IgD-negative memory B cell (primary cell): ENCODE results near the gene ARF1. TPM values are rescaled to one million over a fixed set of nuclear protein-coding genes. Genes with fewer than 3 reads are reported as not detected.

Experiments
- H3K27ac Mint-ChIP-seq, 3 donors: one replicate each; pipeline ENCODE4 v1.8.0; 2020 to 2022; ENCODE audit warnings: mild to moderate bottlenecking in 3 of 3, mixed read lengths in 3 of 3, moderate library complexity in 1 of 3
- H3K27me3 Mint-ChIP-seq: one replicate; pipeline ENCODE4 v1.8.0; 2021; ENCODE audit warnings: mixed read lengths
- H3K36me3 Mint-ChIP-seq: one replicate; pipeline ENCODE4 v1.8.0; 2020; ENCODE audit warnings: mild to moderate bottlenecking, mixed read lengths
- H3K4me1 Mint-ChIP-seq, 3 donors: one replicate each; pipeline ENCODE4 v1.8.0; 2020 to 2022; ENCODE audit warnings: mixed read lengths in 3 of 3, mild to moderate bottlenecking in 1 of 3
- H3K4me3 Mint-ChIP-seq, 4 donors: one replicate each; pipeline ENCODE4 v1.8.0; 2020 to 2022; ENCODE audit warnings: mild to moderate bottlenecking in 4 of 4, mixed read lengths in 4 of 4, moderate library complexity in 3 of 4
- H3K9me3 Mint-ChIP-seq, 3 donors: one replicate each; pipeline ENCODE4 v1.8.0; 2020 to 2021; ENCODE audit warnings: mixed read lengths in 3 of 3, mild to moderate bottlenecking in 1 of 3
- polyA plus RNA-seq: library from polyadenylated mRNA; unstranded; fragments of 300-500 nt; fragmentation: Illumina TruSeq; gene quantifications from one replicate; pipeline ENCODE4 v1.2.3, GENCODE V29; 2021

The ARF1 gene
- polyA plus RNA-seq, 1 donor from 2014 or later: 428 TPM

DNA sequence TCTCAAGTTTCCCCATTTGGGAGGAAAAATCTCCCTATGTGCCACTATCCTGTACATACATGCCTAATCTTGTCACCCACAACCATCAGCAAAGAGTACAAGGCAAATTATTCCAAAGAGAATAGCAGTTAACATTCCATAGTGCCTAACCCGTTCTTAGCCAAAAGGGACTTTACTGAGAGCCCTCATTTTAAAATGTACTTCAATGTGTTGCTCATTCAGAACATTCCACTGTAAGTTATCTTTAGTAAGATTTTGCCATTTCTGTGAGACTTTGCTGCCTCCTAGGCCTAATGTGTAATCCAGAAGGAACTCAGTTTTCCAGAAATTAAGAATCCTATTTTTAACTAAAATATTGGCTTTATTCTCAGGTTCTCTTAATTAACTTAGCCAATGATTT lies 37.8 kb downstream of the ARF1 start:
- Mint-ChIP-seq H3K4me1 (peaks cover 0 to 9% (median 4%) of the 10 kb centered on the region in 3 donors), H3K36me3 (peaks cover 4% of the 10 kb centered on the region), H3K27me3 (no peaks in the 10 kb centered on the region), H3K4me3 (no peak overlapping the region), H3K9me3 (no peaks in the 10 kb centered on the region), H3K27ac (peak overlapping the region in 1 of 3 donors; percentile 58)

DNA sequence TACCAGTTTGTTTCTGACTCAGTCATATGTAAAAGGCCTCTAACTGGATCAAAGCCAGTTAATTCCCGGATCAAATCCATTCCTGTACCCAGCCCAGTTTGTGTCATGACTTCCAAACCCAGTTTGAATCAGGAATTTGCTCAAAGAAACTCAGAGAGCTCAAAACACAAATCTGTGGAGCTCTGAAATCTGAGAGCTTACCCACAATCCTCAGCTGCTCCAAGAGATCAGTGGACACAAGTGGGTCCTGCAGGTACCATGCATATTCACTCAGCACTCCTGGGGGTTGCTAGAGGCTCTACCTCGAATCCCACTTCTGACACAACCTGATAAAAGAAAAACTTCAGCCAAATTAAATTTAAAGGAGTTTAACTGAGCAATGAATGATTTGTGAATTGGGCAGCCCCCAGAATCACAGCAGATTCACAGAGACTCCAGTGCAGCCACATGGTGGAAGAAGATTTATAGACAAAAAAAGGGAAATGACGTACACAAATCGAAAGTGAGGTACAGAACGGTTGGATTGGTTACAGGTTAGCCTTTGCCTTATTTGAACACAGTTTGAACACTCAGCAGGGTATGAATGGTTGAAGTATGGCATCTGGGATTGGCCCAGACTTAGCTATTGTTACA lies 38.5 kb downstream of the ARF1 start:
- H3K27ac Mint-ChIP-seq: no peak overlapping the region
- H3K36me3 Mint-ChIP-seq: peaks cover 4% of the 10 kb centered on the region
- no peaks in the 10 kb centered on the region for H3K27me3 Mint-ChIP-seq
- peaks cover 0 to 10% (median 4%) of the 10 kb centered on the region in 3 donors for H3K4me1 Mint-ChIP-seq
- H3K4me3 Mint-ChIP-seq: peak overlapping the region in 2 of 4 donors; percentile 6 to 24
- H3K9me3 Mint-ChIP-seq: no peaks in the 10 kb centered on the region

DNA sequence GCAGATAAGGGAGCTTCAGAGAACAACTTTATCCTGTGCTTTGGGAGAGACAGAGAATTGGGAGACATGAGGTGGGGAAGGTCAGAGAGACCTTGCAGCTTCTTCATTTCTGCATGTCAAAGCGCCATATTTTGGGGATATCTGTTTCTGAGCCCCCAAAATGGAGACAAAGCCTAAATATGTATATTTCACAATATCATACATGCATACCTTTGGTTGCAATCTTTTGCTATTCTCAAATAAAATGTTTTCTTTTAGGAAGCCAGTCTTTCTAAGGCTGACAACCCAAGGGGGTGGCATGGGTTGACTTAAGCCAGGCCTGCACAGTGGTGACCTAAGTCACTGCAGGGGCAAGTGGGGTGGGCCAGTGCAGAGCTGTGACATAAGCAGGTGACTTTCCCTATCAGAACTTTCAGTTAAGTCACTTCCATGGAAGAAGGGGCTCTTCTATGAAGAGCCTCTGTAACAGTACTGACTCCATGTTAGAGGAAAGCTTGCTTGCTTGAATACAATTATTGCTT lies 40.5 kb downstream of the ARF1 start:
- no peaks in the 10 kb centered on the region for H3K27me3 Mint-ChIP-seq
- H3K4me3 Mint-ChIP-seq: no peak overlapping the region
- no peak overlapping the region for H3K27ac Mint-ChIP-seq
- H3K4me1 Mint-ChIP-seq: peaks cover 0 to 10% (median 4%) of the 10 kb centered on the region in 3 donors
- H3K9me3 Mint-ChIP-seq: no peaks in the 10 kb centered on the region
- peaks cover 3% of the 10 kb centered on the region for H3K36me3 Mint-ChIP-seq

DNA sequence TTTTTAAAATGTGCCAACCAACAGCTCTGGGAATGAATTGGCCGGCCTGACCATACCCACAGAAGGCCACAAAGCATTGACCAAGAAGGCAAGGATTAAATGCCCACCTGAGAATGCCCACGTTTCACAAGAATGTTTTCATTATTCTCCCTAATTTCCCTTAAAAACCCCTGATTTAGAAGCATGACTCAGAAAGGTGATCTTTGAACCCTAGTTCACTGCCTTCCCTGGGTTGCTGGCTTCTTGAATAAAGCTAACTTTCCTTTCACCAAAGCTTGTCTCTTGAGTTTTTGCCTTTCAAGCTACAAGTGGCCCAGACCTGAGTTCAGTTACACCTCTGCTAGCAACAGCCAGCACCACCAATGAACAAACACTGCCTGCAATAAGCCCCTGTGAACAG lies 41.0 kb downstream of the ARF1 start:
- Mint-ChIP-seq H3K27ac (no peak overlapping the region), H3K27me3 (no peaks in the 10 kb centered on the region), H3K4me3 (no peak overlapping the region), H3K4me1 (peaks cover 0 to 10% (median 4%) of the 10 kb centered on the region in 3 donors), H3K9me3 (no peaks in the 10 kb centered on the region), H3K36me3 (peaks cover 1% of the 10 kb centered on the region)

DNA sequence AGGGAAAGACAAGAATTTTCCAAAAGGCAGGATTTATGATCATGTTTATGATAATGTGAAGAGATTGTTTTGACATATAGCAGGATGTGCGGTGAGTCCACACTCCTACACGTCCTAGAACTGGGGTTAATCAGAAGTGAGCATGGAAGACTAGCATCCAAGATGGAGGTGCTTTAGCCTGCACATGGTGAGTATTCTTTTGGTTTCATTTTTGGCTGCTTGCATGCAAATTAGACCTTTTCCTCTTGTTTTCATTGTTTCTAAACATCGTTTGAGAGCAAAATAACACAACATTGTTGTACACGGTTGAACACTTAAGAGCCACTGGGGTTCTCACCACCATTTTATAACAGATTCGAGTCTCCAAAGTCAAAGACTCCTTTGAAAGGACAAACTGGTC lies 42.7 kb downstream of the ARF1 start:
- H3K36me3 Mint-ChIP-seq: no peaks in the 10 kb centered on the region
- H3K9me3 Mint-ChIP-seq: no peaks in the 10 kb centered on the region
- no peak overlapping the region for H3K4me3 Mint-ChIP-seq
- H3K27me3 Mint-ChIP-seq: peaks cover under 1% of the 10 kb centered on the region
- no peak overlapping the region for H3K27ac Mint-ChIP-seq
- H3K4me1 Mint-ChIP-seq: peaks cover 0 to 10% (median 4%) of the 10 kb centered on the region in 3 donors

DNA sequence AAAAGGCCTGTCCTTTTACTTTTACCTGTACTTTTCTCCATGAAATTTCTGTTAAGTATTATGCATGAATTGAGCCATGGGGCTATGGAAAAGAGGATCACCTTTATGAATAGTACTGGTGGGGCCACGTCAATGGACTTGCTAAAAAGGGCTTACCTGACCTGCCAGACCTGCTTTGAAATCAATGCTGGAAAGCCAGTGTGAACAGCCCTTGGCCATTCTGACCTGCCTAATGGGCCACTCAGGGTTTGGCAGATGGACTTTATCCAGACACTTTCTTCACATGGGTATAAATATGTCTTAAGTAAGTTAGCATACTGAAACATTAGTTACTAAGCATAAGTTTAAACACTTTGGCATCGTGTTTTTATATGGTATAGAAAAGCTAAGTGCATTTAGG lies 49.3 kb downstream of the ARF1 start:
- Mint-ChIP-seq H3K27me3 (peaks cover 7% of the 10 kb centered on the region), H3K4me1 (peaks cover 3 to 6% (median 5%) of the 10 kb centered on the region in 3 donors), H3K36me3 (no peaks in the 10 kb centered on the region), H3K9me3 (no peaks in the 10 kb centered on the region), H3K4me3 (peak overlapping the region in 1 of 4 donors; percentile 58), H3K27ac (no peak overlapping the region)

DNA sequence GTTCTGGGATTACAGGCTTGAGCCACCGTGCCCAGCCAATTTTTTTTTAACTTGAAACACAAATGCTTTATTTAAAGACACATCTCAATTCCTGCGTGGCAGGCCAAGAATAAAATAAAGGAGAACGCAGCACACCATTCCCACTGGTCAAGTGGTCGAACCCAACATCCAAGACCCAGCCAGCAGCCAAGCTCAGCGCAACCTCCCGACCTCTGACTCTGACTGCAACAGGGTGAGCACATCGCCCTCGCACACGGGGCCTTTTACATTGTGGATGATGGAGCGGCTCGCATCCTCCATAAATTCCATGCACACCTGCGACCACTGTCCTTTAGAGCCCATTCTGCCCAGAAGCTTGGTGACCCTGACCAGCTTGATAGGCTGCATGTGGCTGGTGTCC lies 52.1 kb downstream of the ARF1 start:
- Mint-ChIP-seq H3K4me3 (peak overlapping the region in 1 of 4 donors; percentile 52), H3K27me3 (peaks cover 7% of the 10 kb centered on the region), H3K36me3 (no peaks in the 10 kb centered on the region), H3K9me3 (no peaks in the 10 kb centered on the region), H3K4me1 (peaks cover 11 to 18% (median 16%) of the 10 kb centered on the region in 3 donors), H3K27ac (no peak overlapping the region)

DNA sequence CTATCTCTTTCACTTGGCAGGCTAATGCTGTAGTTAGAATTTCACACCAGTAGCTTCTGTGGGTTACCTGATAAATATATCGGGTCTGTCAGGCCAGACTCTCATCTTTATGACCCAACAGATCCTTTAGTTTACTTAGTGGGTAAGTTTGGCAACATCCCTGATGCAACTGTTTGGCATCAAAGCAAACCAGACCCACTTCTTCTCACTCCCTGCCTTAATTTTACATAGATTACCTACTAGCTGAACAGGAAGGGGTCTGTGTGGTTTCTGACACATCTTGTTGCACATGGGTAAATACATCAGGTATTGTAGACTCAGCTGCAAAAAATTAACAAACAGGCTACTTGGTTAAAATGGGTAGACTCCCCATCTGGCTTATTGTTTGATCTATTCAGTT lies 54.4 kb downstream of the ARF1 start:
- Mint-ChIP-seq H3K9me3 (no peaks in the 10 kb centered on the region), H3K36me3 (no peaks in the 10 kb centered on the region), H3K27ac (peak overlapping the region in 2 of 3 donors; percentile 59 to 84), H3K4me3 (peak overlapping the region in 2 of 4 donors; percentile 38 to 65), H3K27me3 (peaks cover 2% of the 10 kb centered on the region), H3K4me1 (peaks cover 7 to 22% (median 17%) of the 10 kb centered on the region in 3 donors)

DNA sequence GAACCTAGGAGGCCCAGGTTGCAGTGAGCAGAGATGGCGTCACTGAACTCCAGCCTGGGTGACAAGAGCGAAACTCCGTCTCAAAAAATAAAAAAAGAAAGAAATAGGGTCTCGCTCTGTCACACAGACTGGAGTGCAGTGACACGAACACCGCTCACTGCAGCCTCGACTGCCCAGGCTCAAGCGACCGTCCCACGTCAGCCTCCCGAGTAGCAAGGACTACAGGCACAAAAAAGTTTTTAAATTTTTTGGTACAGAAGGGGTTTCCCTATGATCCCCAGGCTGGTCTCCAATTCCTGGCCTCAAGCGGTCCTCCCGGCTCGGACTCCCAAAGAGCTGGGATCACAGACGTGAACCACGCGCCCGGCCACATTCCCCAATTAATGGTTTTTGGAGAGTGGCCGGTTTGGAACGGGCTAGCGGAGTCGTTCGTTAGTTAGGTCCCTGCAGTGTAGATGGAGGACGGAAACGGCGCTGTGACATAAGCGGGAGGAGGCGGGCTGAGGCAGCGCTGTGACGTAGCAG lies 57.0 kb downstream of the ARF1 start:
- Mint-ChIP-seq H3K36me3 (no peaks in the 10 kb centered on the region), H3K4me1 (peaks cover 7 to 35% (median 30%) of the 10 kb centered on the region in 3 donors), H3K4me3 (peak overlapping the region; percentile 84 to 98 (median 96)), H3K9me3 (no peaks in the 10 kb centered on the region), H3K27ac (peak overlapping the region; percentile 88 to 100 (median 99)), H3K27me3 (peaks cover 2% of the 10 kb centered on the region)

DNA sequence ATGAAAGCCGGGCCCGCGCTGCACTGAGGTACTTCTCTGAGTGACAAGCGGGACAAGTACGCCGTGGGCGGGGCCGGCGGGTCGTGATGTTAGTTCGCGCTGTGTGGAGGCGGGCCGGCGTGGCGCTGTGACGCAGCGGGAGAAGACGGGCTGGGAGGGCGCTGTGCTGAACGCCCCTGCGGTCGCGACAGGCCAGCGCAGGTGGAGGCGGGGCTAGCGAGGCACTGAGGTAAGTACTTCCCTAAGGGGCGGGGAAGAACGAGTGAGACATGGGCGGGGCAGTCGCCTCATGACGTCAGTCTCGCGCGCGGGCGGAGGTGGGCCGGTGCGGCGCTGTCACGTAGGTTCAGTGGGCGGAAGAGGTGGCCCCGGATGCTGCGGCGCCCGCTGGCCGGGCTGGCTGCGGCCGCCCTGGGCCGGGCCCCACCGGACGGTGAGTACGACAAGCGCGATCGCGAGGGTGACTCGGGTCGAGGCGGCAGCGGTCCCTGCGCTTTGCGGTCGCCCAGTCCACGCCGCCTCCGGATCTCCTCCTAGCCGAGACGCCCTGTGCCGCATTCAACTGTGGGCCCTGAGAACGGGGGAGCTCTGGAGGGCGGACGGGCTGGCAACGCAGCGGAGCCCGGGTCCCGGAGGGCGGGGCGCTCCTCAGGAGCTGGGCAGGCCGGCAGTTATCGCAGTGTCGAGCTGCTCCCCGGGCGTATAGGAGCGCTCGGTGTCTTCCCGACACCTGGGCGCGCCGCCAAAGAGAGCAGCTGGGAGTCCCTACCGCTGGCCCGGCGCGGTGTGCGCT lies 57.6 kb downstream of the ARF1 start, which contains the start of gene GUK1:
GUK1 (plus strand) TSS at position 349 of the 793 bp plus-strand sequence; CDS start at position 373, 24 bp downstream.
- Mint-ChIP-seq H3K27me3 (peaks cover 2% of the 10 kb centered on the region), H3K36me3 (no peaks in the 10 kb centered on the region), H3K4me1 (peaks cover 7 to 38% (median 30%) of the 10 kb centered on the region in 3 donors), H3K9me3 (no peaks in the 10 kb centered on the region), H3K27ac (peak within 1 kb of the TSS; percentile 88 to 100 (median 99)), H3K4me3 (peak within 1 kb of the TSS; percentile 84 to 98 (median 96))

DNA sequence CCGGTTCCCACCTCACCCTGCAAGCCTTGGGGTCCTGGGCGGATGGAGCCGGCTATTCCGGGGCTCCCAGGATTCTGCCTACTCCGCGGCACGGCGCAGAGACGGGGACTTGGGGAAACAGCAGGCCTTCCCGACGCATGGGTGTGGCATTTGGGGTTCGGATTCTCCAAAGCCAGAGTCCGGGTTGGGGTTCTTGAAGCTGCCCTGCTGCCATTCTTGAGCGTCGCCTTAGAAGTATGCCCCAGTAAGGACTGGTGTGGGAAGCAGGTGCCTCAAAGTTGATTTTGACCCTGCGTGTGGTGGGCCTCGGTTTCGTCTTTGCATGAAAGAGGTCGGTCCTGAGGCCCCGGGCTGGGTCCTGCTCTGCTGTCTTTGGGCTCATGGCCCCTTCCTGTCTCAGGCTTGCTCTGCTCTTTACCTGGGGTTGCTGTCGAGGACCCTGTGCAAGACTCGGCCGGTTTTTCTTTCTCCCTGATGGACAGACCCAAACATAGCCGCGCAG lies 58.3 kb downstream of the ARF1 start:
- Mint-ChIP-seq H3K36me3 (no peaks in the 10 kb centered on the region), H3K4me3 (peak overlapping the region; percentile 84 to 98 (median 96)), H3K27me3 (peaks cover 2% of the 10 kb centered on the region), H3K27ac (peak overlapping the region; percentile 84 to 99 (median 88)), H3K9me3 (no peaks in the 10 kb centered on the region), H3K4me1 (peaks cover 7 to 38% (median 30%) of the 10 kb centered on the region in 3 donors)

DNA sequence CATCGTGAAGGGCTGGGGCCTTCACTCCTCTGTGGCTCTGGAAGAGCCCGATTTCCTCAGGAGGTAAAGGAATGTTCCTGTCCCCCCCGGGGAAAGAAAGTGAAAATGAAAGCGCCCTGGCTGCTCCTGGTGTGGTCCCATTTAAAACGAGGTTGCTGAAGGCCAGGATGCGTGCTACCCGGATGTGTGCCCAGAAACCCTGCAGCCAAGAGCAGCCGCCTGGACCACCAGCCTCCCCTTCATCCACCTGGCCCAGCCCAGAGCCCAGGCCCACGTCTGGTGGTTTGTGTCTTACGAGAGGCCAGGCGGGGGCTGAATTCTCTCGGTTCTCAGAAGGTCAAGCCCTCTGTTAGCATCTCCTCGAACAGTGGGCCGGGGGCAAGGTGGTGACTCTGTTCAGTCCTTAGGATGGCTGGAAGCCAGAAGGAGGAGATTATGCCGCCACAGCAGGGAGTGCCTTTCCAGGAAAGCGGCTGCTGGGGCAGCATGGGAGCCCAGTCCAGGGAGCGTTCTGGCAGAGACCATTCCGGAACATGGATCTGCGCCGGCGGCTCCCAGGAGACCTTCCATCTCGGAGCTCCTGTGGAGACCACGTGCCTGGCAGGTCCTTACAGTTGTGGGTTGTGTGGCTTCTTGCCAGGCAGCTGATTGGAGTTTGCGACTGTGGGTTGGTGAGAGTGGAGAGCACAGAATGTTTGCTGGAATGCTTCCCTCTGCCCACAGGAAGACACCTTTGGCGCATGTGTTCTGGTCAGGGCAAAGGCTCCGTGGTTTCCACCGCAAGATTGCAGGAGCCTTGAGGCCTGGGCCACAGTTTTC lies 58.9 kb downstream of the ARF1 start:
- peaks cover 7 to 37% (median 30%) of the 10 kb centered on the region in 3 donors for H3K4me1 Mint-ChIP-seq
- H3K27ac Mint-ChIP-seq: peak overlapping the region; percentile 84 to 99 (median 88)

DNA sequence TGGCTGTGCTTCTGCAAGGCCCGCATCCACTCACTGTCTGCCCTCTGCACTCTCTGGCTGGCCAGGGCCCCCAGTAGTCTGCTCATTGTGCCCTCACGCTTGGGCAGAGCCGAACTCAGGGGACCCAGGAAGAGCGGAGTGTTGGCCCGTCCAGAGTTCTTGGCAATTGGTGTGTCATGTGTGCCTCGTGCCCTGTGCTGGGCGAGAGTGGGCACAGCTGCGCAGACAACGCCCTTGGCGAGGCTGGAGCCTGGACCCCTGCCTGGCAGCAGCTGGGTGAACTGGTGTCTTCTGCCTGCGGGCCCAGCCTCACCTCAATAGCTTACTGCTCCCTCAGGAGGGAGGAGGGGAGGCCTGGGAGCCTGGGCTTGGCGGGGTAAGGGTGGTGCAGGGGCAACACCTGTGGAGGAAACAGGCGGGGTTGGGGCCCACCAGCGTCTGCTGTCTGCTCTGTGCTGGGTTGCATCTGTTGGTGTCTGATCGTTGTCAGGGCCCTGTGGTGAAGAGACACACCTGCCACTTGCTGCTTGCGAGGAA lies 59.7 kb downstream of the ARF1 start:
- Mint-ChIP-seq H3K9me3 (no peaks in the 10 kb centered on the region), H3K27me3 (no peaks in the 10 kb centered on the region), H3K4me3 (peak overlapping the region in 3 of 4 donors; percentile 48 to 84 (median 51)), H3K4me1 (peaks cover 7 to 30% (median 24%) of the 10 kb centered on the region in 3 donors), H3K27ac (no peak overlapping the region), H3K36me3 (no peaks in the 10 kb centered on the region)

More for the DNA sequence above, 58.9 kb downstream of the ARF1 start:
- Mint-ChIP-seq H3K27me3 (no peaks in the 10 kb centered on the region), H3K36me3 (no peaks in the 10 kb centered on the region), H3K4me3 (peak overlapping the region; percentile 84 to 98 (median 96)), H3K9me3 (no peaks in the 10 kb centered on the region)

DNA sequence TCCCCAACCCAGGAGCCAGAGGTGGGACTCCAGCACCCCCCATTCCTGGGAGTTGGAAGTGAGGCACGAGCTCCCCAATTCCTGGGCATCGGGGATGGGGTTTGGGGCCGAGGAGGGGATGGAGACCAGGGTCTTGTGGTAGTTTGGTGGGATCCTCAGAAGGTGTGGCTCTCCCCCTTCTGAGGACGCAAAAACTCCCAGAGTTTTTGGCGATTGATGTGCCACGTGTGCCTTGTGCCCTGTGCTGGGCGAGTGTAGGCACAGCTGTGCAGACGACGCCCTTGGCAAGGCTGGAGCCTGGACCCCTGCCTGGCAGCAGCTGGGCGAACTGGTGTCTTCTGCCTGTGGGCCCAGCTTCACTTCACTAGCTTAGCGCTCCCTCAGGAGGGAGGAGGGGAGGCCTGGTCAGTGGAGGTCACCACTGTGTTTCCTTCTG lies 60.2 kb downstream of the ARF1 start:
- no peaks in the 10 kb centered on the region for H3K9me3 Mint-ChIP-seq

More for the DNA sequence above, 60.2 kb downstream of the ARF1 start:
- Mint-ChIP-seq H3K36me3 (no peaks in the 10 kb centered on the region), H3K27ac (no peak overlapping the region), H3K4me1 (peaks cover 7 to 28% (median 23%) of the 10 kb centered on the region in 3 donors), H3K27me3 (no peaks in the 10 kb centered on the region), H3K4me3 (peak overlapping the region in 3 of 4 donors; percentile 12 to 60 (median 54))
